ENCODE data around the gene CLCNKB. TPM values are rescaled to one million over a fixed set of nuclear protein-coding genes. Genes with fewer than 3 reads are reported as not detected.
"Not testable (repeated sequence)": the region's sequence is repeated elsewhere in the genome, so short reads cannot be mapped to it uniquely, and the experiment has no call there.

CLCNKB gene
- total RNA-seq, 1 donor from 2014 or later, result 0.64 TPM

DNA sequence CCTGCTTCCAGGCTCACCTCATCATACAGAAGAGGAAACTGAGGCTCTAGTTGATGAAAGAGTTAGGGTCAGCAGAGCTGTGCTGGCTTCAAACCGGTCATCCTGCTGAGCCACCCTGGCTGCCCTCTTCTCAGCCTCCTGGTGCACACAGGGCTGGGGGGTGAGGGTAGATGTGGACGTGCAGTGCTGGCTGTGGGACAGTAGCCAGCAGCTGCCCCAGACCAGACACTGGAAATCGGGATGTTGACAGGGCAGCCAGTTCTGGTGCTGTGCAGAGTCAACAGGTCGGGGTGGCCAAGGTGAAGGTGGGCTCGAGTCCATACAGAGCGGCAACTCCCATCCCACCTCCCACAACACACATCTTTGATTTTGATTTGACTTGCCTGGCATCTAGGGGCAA lies 23.3 kb upstream of the CLCNKB start:
- peak overlapping the region; percentile 44 for H3K9ac ChIP-seq (ENCODE audit: low read length)

DNA sequence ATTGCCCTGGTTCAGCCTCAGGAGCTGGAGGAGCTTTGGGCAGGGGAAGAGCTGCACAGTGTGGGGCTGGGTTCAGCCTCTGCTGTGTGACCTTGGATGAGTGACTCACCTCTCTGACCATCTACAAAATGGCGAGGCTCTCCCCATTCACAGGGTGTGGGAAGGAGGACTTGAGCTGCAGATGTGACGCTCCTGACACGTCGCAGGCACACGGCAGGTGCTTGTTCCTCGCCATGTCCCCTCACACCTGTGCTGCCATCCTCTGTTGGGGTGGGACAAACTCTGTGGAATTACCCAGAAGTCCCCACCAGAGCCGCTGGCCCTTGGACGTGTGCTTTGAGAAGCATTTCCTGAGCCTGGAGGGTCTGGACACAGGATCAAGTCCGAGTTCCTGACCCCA lies 22.7 kb upstream of the CLCNKB start:
- H3K27ac ChIP-seq (ENCODE audit: low read depth, low read length); H3K9me3 Mint-ChIP-seq (ENCODE audit: unreplicated experiment): not testable (repeated sequence)
- peaks cover 33% of the 10 kb centered on the region for H3K27me3 Mint-ChIP-seq (ENCODE audit: low read depth, unreplicated experiment)

More for the DNA sequence above, 23.3 kb upstream of the CLCNKB start:
- no peaks in the 10 kb centered on the region for H3K36me3 ChIP-seq (ENCODE audit: insufficient read depth, low read length)
- H3K27ac ChIP-seq (ENCODE audit: low read depth, low read length), result no peak overlapping the region
- no peaks in the 10 kb centered on the region for H3K79me2 ChIP-seq (ENCODE audit: insufficient read depth, low read length)
- no peaks in the 10 kb centered on the region for H3K27me3 ChIP-seq (ENCODE audit: insufficient read depth, low read length)
- H3K27me3 Mint-ChIP-seq (ENCODE audit: low read depth, unreplicated experiment), result peaks cover 29% of the 10 kb centered on the region
- no peaks in the 10 kb centered on the region for H4K20me1 ChIP-seq (ENCODE audit: insufficient read depth, low read length)
- H2AFZ ChIP-seq (ENCODE audit: low read depth, low read length), result no peak overlapping the region
- no peaks in the 10 kb centered on the region for H3K36me3 Mint-ChIP-seq (ENCODE audit: low read depth, unreplicated experiment)
- peak overlapping the region; percentile 77 for H3K27ac Mint-ChIP-seq (ENCODE audit: unreplicated experiment)
- TF ChIP-seq, protein P1, sequence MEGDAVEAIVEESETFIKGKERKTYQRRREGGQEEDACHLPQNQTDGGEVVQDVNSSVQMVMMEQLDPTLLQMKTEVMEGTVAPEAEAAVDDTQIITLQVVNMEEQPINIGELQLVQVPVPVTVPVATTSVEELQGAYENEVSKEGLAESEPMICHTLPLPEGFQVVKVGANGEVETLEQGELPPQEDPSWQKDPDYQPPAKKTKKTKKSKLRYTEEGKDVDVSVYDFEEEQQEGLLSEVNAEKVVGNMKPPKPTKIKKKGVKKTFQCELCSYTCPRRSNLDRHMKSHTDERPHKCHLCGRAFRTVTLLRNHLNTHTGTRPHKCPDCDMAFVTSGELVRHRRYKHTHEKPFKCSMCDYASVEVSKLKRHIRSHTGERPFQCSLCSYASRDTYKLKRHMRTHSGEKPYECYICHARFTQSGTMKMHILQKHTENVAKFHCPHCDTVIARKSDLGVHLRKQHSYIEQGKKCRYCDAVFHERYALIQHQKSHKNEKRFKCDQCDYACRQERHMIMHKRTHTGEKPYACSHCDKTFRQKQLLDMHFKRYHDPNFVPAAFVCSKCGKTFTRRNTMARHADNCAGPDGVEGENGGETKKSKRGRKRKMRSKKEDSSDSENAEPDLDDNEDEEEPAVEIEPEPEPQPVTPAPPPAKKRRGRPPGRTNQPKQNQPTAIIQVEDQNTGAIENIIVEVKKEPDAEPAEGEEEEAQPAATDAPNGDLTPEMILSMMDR (IDR thresholded peaks at IDR 0.05; ENCODE audit: insufficient read depth, low read depth, low read length), result no peak
- no peak for TF ChIP-seq EZH2 (IDR thresholded peaks at IDR 0.05; ENCODE audit: insufficient read depth, low read length)
- H3K9me3 ChIP-seq (ENCODE audit: insufficient read depth, low read depth, low read length), result no peaks in the 10 kb centered on the region
- H3K4me2 ChIP-seq (ENCODE audit: low read length), result no peak overlapping the region
- H3K4me3 Mint-ChIP-seq (ENCODE audit: unreplicated experiment), result no peak overlapping the region
- peaks cover 21% of the 10 kb centered on the region for H3K4me1 Mint-ChIP-seq (ENCODE audit: low read depth, unreplicated experiment)
- H3K9me3 Mint-ChIP-seq (ENCODE audit: unreplicated experiment), result peaks cover 2% of the 10 kb centered on the region
- no peak for DNase-seq (ENCODE audit: low read depth)
- H3K4me3 ChIP-seq (ENCODE audit: insufficient read depth, low read depth, low read length), result no peak overlapping the region
- no peak for FAIRE-seq
- H3K4me1 ChIP-seq (ENCODE audit: insufficient read depth, low read length), result peaks cover 32% of the 10 kb centered on the region

DNA sequence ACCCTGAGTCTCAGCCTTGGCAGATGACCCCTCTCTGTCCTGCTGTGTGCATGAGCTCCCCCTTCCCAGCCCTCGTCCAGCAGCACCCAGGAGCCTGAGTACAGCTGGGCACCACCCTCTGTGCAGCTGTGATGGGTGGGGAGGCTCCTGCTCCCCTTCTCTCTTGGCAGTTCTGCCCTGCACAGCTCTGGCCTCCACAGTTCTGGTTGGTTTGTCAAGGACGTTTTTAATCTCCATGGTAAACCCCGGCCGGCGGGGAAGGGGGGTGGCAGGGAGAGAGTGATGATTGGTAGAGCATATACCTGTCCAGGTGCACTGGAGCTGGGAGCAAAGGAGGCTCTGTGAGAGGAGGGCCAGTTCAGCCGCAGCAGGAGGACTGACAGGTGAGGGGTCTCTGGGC lies 21.9 kb upstream of the CLCNKB start, which contains the start of gene CLCNKA:
Gene CLCNKA, plus strand, starts transcription at position 356 of the 400 bp plus-strand sequence. CDS start 584 bp downstream, outside the sequence.
- H2AFZ ChIP-seq (ENCODE audit: low read depth, low read length), result no peak within 1 kb of the TSS
- Mint-ChIP-seq H3K4me1 (ENCODE audit: low read depth, unreplicated experiment) (peaks cover 21% of the 10 kb centered on the region), H3K27me3 (ENCODE audit: low read depth, unreplicated experiment) (peaks cover 33% of the 10 kb centered on the region), H3K27ac (ENCODE audit: unreplicated experiment) (peak within 1 kb of the TSS; percentile 12), H3K36me3 (ENCODE audit: low read depth, unreplicated experiment) (no peaks in the 10 kb centered on the region), H3K4me3 (ENCODE audit: unreplicated experiment) (no peak within 1 kb of the TSS), H3K9me3 (ENCODE audit: unreplicated experiment) (no peaks in the 10 kb centered on the region)
- TF ChIP-seq EZH2 (IDR thresholded peaks at IDR 0.05; ENCODE audit: insufficient read depth, low read length), result no peak
- TF ChIP-seq, protein P1 (IDR thresholded peaks at IDR 0.05; ENCODE audit: insufficient read depth, low read depth, low read length), result no peak
- H3K27me3 ChIP-seq (ENCODE audit: insufficient read depth, low read length), result no peaks in the 10 kb centered on the region
- no peaks in the 10 kb centered on the region for H3K79me2 ChIP-seq (ENCODE audit: insufficient read depth, low read length)
- H4K20me1 ChIP-seq (ENCODE audit: insufficient read depth, low read length), result no peaks in the 10 kb centered on the region
- H3K4me3 ChIP-seq (ENCODE audit: insufficient read depth, low read depth, low read length), result no peak within 1 kb of the TSS
- H3K4me1 ChIP-seq (ENCODE audit: insufficient read depth, low read length), result peaks cover 26% of the 10 kb centered on the region
- no peaks in the 10 kb centered on the region for H3K9me3 ChIP-seq (ENCODE audit: insufficient read depth, low read depth, low read length)
- H3K27ac ChIP-seq (ENCODE audit: low read depth, low read length), result no peak within 1 kb of the TSS
- H3K36me3 ChIP-seq (ENCODE audit: insufficient read depth, low read length), result no peaks in the 10 kb centered on the region
- no peak within 1 kb of the TSS for H3K4me2 ChIP-seq (ENCODE audit: low read length)
- H3K9ac ChIP-seq (ENCODE audit: low read length), result no peak within 1 kb of the TSS
- no peak for DNase-seq (ENCODE audit: low read depth)
- FAIRE-seq, result no peak

More for the DNA sequence above, 22.7 kb upstream of the CLCNKB start:
- H3K4me2 ChIP-seq (ENCODE audit: low read length); H3K79me2 ChIP-seq (ENCODE audit: insufficient read depth, low read length); H3K4me3 ChIP-seq (ENCODE audit: insufficient read depth, low read depth, low read length); H3K9me3 ChIP-seq (ENCODE audit: insufficient read depth, low read depth, low read length); H3K36me3 ChIP-seq (ENCODE audit: insufficient read depth, low read length); H3K27me3 ChIP-seq (ENCODE audit: insufficient read depth, low read length); FAIRE-seq; H3K4me3 Mint-ChIP-seq (ENCODE audit: unreplicated experiment); DNase-seq (ENCODE audit: low read depth); H4K20me1 ChIP-seq (ENCODE audit: insufficient read depth, low read length); H2AFZ ChIP-seq (ENCODE audit: low read depth, low read length); H3K27ac Mint-ChIP-seq (ENCODE audit: unreplicated experiment); H3K36me3 Mint-ChIP-seq (ENCODE audit: low read depth, unreplicated experiment); H3K9ac ChIP-seq (ENCODE audit: low read length): not testable (repeated sequence)
- peaks cover 29% of the 10 kb centered on the region for H3K4me1 ChIP-seq (ENCODE audit: insufficient read depth, low read length)
- peaks cover 21% of the 10 kb centered on the region for H3K4me1 Mint-ChIP-seq (ENCODE audit: low read depth, unreplicated experiment)
